ENCODE results near the gene NRG3. TPM values are rescaled to one million over a fixed set of nuclear protein-coding genes. Genes with fewer than 3 reads are reported as not detected.
A peak's percentile ranks its signal among the peaks of the same experiment; 100 is the strongest.
"Not testable (repeated sequence)": the region's sequence is repeated elsewhere in the genome, so short reads cannot be mapped to it uniquely, and the experiment has no call there.

The NRG3 gene
- total RNA-seq, 4 donors from 2014 or later = 0.54 TPM; not detected in 3

GRCh38 chr10:82331716-82332115 lies 456.7 kb downstream of the NRG3 start:
- Histone ChIP-seq H3K36me3 (no peaks in the 10 kb centered on the region), H3K27me3 (no peaks in the 10 kb centered on the region), H3K4me3 (no peak overlapping the region), H3K27ac (no peak overlapping the region), H3K4me1 (no peaks in the 10 kb centered on the region), H3K9me3 (no peaks in the 10 kb centered on the region)
- no peak for TF ChIP-seq CTCF (IDR thresholded peaks at IDR 0.05)
- TF ChIP-seq EP300 (IDR thresholded peaks at IDR 0.05) = no peak
- no peak for TF ChIP-seq POLR2AphosphoS5 (IDR thresholded peaks at IDR 0.05)
- TF ChIP-seq POLR2A (IDR thresholded peaks at IDR 0.05) = no peak
- no peak for ATAC-seq
- 54 to 83% methylated on average over 1 to 2 of the region's 2 CpGs for WGBS, 2 donors (ENCODE audit: low coverage in 1 of 2)

- ATAC-seq = no peak
- H3K27ac ChIP-seq = no peak overlapping the region
- H3K4me3 ChIP-seq = no peak overlapping the region
- no peaks in the 10 kb centered on the region for H3K9me3 ChIP-seq
- no peaks in the 10 kb centered on the region for H3K27me3 ChIP-seq
- no peaks in the 10 kb centered on the region for H3K4me1 ChIP-seq
- WGBS, 2 donors (ENCODE audit: low coverage in 1 of 2) = 67 to 80% methylated on average over 1 of the region's 1 CpG
- no peaks in the 10 kb centered on the region for H3K36me3 ChIP-seq
- no peak for TF ChIP-seq POLR2A (IDR thresholded peaks at IDR 0.05)
- no peak for TF ChIP-seq POLR2AphosphoS5 (IDR thresholded peaks at IDR 0.05)
- TF ChIP-seq EP300 (IDR thresholded peaks at IDR 0.05) = no peak
Observed at GRCh38 chr10:82335831-82336230, 460.8 kb downstream of the NRG3 start.

- Histone ChIP-seq H3K36me3 (no peaks in the 10 kb centered on the region), H3K27ac (no peak overlapping the region), H3K27me3 (no peaks in the 10 kb centered on the region), H3K4me1 (no peaks in the 10 kb centered on the region), H3K4me3 (no peak overlapping the region), H3K9me3 (no peaks in the 10 kb centered on the region)
- no peak for ATAC-seq
- TF ChIP-seq CTCF (IDR thresholded peaks at IDR 0.05) (no peak), POLR2A (IDR thresholded peaks at IDR 0.05) (no peak), EP300 (IDR thresholded peaks at IDR 0.05) (no peak), POLR2AphosphoS5 (IDR thresholded peaks at IDR 0.05) (no peak)
- 72 to 75% methylated on average over 2 of the region's 2 CpGs for WGBS, 2 donors (ENCODE audit: low coverage in 1 of 2)
Observed at GRCh38 chr10:82340166-82340565, 465.2 kb downstream of the NRG3 start.

GRCh38 chr10:82349590-82349989 lies 474.6 kb downstream of the NRG3 start:
- H3K27ac ChIP-seq, H3K9me3 ChIP-seq, ATAC-seq, H3K4me1 ChIP-seq, H3K4me3 ChIP-seq, H3K36me3 ChIP-seq, H3K27me3 ChIP-seq: not testable (repeated sequence)
- 85 to 100% methylated on average over 5 to 9 of the region's 26 CpGs for WGBS, 2 donors (ENCODE audit: low coverage in 1 of 2)

- TF ChIP-seq POLR2AphosphoS5 (IDR thresholded peaks at IDR 0.05) (no peak), EP300 (IDR thresholded peaks at IDR 0.05) (no peak)
- H3K27ac ChIP-seq = no peak overlapping the region
- H3K4me1 ChIP-seq = no peaks in the 10 kb centered on the region
- H3K27me3 ChIP-seq = no peaks in the 10 kb centered on the region
- H3K36me3 ChIP-seq = no peaks in the 10 kb centered on the region
- no peak for ATAC-seq
- WGBS, 2 donors (ENCODE audit: low coverage in 1 of 2) = 75 to 85% methylated on average over 2 to 3 of the region's 3 CpGs
- H3K9me3 ChIP-seq = no peaks in the 10 kb centered on the region
- no peak overlapping the region for H3K4me3 ChIP-seq
Observed at GRCh38 chr10:82353381-82353780, 478.4 kb downstream of the NRG3 start.

- TF ChIP-seq POLR2AphosphoS5 (IDR thresholded peaks at IDR 0.05) (peak; percentile 31), EP300 (IDR thresholded peaks at IDR 0.05) (no peak)
- no peaks in the 10 kb centered on the region for H3K4me1 ChIP-seq
- H3K36me3 ChIP-seq = no peaks in the 10 kb centered on the region
- no peaks in the 10 kb centered on the region for H3K27me3 ChIP-seq
- no peaks in the 10 kb centered on the region for H3K9me3 ChIP-seq
- no peak overlapping the region for H3K27ac ChIP-seq
- WGBS, 2 donors (ENCODE audit: low coverage in 1 of 2) = 32 to 60% methylated on average over 5 to 15 of the region's 16 CpGs
- no peak overlapping the region for H3K4me3 ChIP-seq
- peak; percentile 53 for ATAC-seq
Observed at GRCh38 chr10:82358486-82359099, 483.6 kb downstream of the NRG3 start.

GRCh38 chr10:82361256-82361655 lies 486.3 kb downstream of the NRG3 start:
- H3K4me3 ChIP-seq = no peak overlapping the region
- H3K27ac ChIP-seq = no peak overlapping the region
- no peak for TF ChIP-seq CTCF (IDR thresholded peaks at IDR 0.05)
- TF ChIP-seq POLR2AphosphoS5 (IDR thresholded peaks at IDR 0.05) = no peak
- no peak for TF ChIP-seq EP300 (IDR thresholded peaks at IDR 0.05)
- TF ChIP-seq POLR2A (IDR thresholded peaks at IDR 0.05) = no peak
- H3K4me1 ChIP-seq = no peaks in the 10 kb centered on the region
- WGBS, 2 donors (ENCODE audit: low coverage in 1 of 2) = 47 to 56% methylated on average over 1 of the region's 1 CpG
- H3K9me3 ChIP-seq = no peaks in the 10 kb centered on the region
- no peaks in the 10 kb centered on the region for H3K36me3 ChIP-seq
- ATAC-seq = no peak
- no peaks in the 10 kb centered on the region for H3K27me3 ChIP-seq

Measured in gastroesophageal sphincter (tissue), 4 donors.